ENCODE data around the gene KCTD3.

Gene KCTD3

GRCh38 chr1:215566556-215567490, at the start of gene KCTD3:
TSS of gene KCTD3 (plus strand) at chr1:215567304. CDS start at chr1:215567686, 382 bp downstream.
- peak; percentile 56 for DNase-seq

GRCh38 chr1:215517441-215517891, 49.6 kb upstream of the KCTD3 start:
- DNase-seq: no peak

GRCh38 chr1:215518594-215518993, 48.5 kb upstream of the KCTD3 start:
- DNase-seq: no peak

- no peak for DNase-seq
Observed at GRCh38 chr1:215521279-215521678, 45.8 kb upstream of the KCTD3 start.

GRCh38 chr1:215523128-215523861, 43.8 kb upstream of the KCTD3 start:
- no peak for DNase-seq

- DNase-seq: no peak
Observed at GRCh38 chr1:215523906-215524305, 43.2 kb upstream of the KCTD3 start.

- DNase-seq: peak; percentile 16
Observed at GRCh38 chr1:215526147-215526845, 40.8 kb upstream of the KCTD3 start.

GRCh38 chr1:215526846-215527151, 40.3 kb upstream of the KCTD3 start:
- DNase-seq: no peak

- DNase-seq: no peak
Observed at GRCh38 chr1:215529111-215529510, 38.0 kb upstream of the KCTD3 start.

GRCh38 chr1:215529571-215529970, 37.5 kb upstream of the KCTD3 start:
- no peak for DNase-seq

GRCh38 chr1:215530401-215530984, 36.6 kb upstream of the KCTD3 start:
- peak; percentile 24 for DNase-seq

- DNase-seq: no peak
Observed at GRCh38 chr1:215539803-215540570, 27.1 kb upstream of the KCTD3 start.

GRCh38 chr1:215542301-215542700, 24.8 kb upstream of the KCTD3 start:
- no peak for DNase-seq

GRCh38 chr1:215543191-215543606, 23.9 kb upstream of the KCTD3 start:
- peak; percentile 87 for DNase-seq

- DNase-seq: no peak
Observed at GRCh38 chr1:215543806-215544205, 23.3 kb upstream of the KCTD3 start.

- no peak for DNase-seq
Observed at GRCh38 chr1:215544566-215544965, 22.5 kb upstream of the KCTD3 start.

- DNase-seq: no peak
Observed at GRCh38 chr1:215545096-215545495, 22.0 kb upstream of the KCTD3 start.

GRCh38 chr1:215547011-215547410, 20.1 kb upstream of the KCTD3 start:
- no peak for DNase-seq

- no peak for DNase-seq
Observed at GRCh38 chr1:215551806-215552205, 15.3 kb upstream of the KCTD3 start.

- DNase-seq: no peak
Observed at GRCh38 chr1:215554865-215555264, 12.2 kb upstream of the KCTD3 start.

- DNase-seq: no peak
Observed at GRCh38 chr1:215555531-215555930, 11.6 kb upstream of the KCTD3 start.

GRCh38 chr1:215556996-215557395, 10.1 kb upstream of the KCTD3 start:
- no peak for DNase-seq
